Fibroblast of lung (primary cell): Measurements from ENCODE around the gene NIPAL4.

Experiments
- EZH2 ChIP-seq: IDR thresholded peaks from 2 replicates; pipeline ENCODE4 v1.5.1; 2012; ENCODE audit warnings: low read length, control low read depth, mild to moderate bottlenecking; ENCODE audit errors: missing control alignments
- TF ChIP-seq, protein P1 (sequence below), 2 donors: IDR thresholded peaks in 1 of 2; conservative IDR thresholded peaks in 1 of 2; 1 replicate in 1 of 2; 2 replicates in 1 of 2; pipeline ENCODE4 v1.5.1; 2011 to 2012; ENCODE audit warnings: low read length in 2 of 2, control low read depth in 1 of 2, inconsistent platforms in 1 of 2, low read depth in 1 of 2, mild to moderate bottlenecking in 1 of 2

DNA sequence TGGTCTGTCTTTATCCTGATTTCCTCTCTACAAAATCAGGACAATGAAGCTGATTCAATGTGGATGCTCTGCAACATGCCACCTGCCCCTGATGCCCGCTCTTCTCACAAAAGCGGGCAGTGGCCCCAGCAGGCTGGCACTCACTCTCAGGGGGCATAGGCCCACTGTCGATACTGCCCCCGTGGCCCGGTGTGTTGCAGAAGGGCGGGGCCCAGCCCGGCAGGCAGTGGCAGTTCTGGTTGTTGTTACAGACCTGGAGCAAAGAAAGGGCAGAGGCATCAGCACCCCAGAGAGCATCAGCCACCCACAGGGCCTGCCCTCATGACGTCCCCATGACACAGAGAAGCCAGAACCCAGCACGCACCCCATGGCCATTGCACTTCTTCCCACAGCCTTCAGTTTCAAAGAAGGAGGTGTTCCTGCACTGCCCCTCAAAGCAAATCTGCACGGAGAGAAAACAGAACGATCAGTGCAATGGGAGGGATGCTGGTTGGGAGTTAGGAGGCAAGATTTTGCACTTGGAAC is 31.5 kb downstream of the NIPAL4 start:
- TF ChIP-seq, protein P1, sequence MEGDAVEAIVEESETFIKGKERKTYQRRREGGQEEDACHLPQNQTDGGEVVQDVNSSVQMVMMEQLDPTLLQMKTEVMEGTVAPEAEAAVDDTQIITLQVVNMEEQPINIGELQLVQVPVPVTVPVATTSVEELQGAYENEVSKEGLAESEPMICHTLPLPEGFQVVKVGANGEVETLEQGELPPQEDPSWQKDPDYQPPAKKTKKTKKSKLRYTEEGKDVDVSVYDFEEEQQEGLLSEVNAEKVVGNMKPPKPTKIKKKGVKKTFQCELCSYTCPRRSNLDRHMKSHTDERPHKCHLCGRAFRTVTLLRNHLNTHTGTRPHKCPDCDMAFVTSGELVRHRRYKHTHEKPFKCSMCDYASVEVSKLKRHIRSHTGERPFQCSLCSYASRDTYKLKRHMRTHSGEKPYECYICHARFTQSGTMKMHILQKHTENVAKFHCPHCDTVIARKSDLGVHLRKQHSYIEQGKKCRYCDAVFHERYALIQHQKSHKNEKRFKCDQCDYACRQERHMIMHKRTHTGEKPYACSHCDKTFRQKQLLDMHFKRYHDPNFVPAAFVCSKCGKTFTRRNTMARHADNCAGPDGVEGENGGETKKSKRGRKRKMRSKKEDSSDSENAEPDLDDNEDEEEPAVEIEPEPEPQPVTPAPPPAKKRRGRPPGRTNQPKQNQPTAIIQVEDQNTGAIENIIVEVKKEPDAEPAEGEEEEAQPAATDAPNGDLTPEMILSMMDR (conservative IDR thresholded peaks at IDR 0.05 in 1 of 2, IDR thresholded peaks at IDR 0.05 in 1 of 2; ENCODE audit: low read depth in 1 of 2, low read length in 2 of 2), result no peak
- TF ChIP-seq EZH2, result no peak
